OCI-LY3 (cell line): ENCODE data around the gene ROBO1.

Experiments
- CTCF ChIP-seq: fragments of 200-600, 300-600 bp; sonication (generic); IDR thresholded peaks from 2 replicates; pipeline ENCODE4 v1.5.1; 2014; ENCODE audit warnings: antibody characterized with exemption, low read length, low read depth
- EZH2phosphoT487 ChIP-seq: fragments of 200-600 bp; shearing (Covaris generic); IDR thresholded peaks from 2 replicates; pipeline ENCODE4 v1.6.1; 2018; ENCODE audit warnings: antibody characterized with exemption, mixed run types, low read depth

- TF ChIP-seq CTCF (no peak), EZH2phosphoT487 (no peak)
Observed at GRCh38 chr3:79097964-79098660, 669.7 kb downstream of the ROBO1 start.
